Daoy (cell line): ENCODE data around the gene CHN1. TPM values are rescaled to one million over a fixed set of nuclear protein-coding genes. Genes with fewer than 3 reads are reported as not detected.

Experiments used
- DNase-seq: peaks from one replicate; pipeline ENCODE4 v3.0.0-alpha.2; 2015; ENCODE audit warnings: low read depth
- total RNA-seq: library from RNA; depleted of rRNA; stranded (reverse); fragments of >200 nt; shearing (Covaris generic); gene quantifications from 2 replicates; pipeline ENCODE4 v1.2.3, GENCODE V29; 2014

Gene CHN1
- total RNA-seq, 1 experiment from 2014 or later, result 27.4 TPM

- DNase-seq, result no peak
Measured at GRCh38 chr2:174925046-174925784, 80.0 kb downstream of the CHN1 start.

DNA sequence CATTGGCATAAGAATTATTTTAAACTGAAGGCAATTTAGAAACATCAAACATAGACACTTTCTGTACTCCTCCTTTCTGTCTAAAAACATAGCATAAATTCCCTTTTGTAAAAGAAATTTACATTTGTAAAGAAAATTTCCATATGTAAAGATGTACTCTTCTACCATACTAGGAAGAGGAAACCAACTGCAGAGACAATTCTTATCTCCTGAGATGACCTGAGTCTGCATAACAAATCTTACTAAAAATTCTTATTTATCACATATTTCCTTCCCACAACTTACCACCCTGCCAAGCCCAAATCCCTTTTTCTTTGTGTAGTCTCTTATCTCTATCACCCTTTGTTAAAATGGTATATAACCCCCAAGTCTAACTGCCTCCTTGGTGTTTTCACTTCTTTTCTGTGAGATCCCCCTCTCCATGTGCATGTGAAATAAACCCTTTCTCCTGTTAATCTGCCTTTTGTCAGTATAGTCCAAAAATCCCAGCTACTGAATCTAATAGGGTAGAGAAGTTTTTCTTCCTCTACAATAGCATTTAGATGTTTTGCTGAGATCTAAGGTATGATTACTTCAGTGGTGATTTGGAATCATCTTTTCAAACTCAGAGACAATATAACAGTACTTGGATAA lies 81.0 kb downstream of the CHN1 start:
- no peak for DNase-seq

DNA sequence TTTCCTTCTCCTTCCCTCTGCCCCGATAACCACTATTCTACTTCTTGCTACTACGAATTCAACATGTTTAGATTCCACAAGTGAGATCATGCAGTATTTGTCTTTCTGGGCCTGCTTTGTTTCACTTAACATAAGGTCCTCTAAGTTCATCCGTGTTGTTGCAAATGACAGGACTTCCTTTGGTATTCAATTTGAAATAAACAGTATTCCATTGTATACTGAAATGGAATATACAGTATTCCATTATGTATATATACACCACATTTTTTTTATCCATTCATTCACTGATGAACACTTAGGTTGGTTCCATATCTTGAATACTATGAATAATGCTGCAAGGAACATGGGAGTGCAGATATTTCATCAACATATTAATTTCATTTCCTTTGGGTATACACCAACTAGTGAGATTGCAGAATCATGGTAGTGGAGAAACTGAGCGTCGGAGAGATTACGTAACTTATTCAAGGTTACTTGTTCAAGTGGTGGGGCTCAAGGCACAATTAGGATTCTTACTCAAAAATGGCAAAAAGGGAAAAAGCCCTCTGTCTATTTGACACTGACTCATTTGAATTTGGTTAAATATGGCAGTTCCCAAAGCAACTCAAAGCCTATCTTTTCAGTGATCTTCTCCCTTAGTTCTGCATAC lies 85.1 kb downstream of the CHN1 start:
- DNase-seq, result no peak

DNA sequence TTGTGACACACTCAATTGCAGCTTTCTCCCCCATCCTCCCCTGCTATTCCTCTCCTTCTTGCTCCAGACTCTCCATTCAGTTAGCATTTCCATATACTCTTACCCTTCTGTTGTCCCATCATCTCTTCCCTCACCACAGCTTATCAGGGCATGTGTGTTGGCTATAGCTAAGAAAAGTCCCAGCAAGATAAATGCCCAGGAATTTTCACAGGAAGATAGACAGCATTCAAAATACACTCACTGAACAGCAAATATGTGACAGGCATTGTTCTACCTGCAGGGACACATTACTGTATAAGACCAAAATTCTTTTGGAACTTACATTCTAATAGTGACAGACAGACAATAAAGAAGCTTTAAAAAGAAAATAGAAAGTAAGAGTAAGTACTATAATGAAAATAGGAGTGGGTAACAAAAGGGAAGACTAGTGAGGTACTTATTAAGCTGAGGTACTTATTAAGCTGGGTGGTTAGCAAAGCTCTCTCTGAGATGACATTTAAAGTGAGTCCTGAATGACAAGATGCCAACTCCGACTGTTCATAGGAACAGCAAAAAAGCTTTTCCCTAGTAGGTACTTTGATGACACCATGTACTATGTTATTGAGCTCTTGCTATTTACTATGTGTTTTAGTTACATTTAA lies 86.2 kb downstream of the CHN1 start:
- DNase-seq, result no peak

DNA sequence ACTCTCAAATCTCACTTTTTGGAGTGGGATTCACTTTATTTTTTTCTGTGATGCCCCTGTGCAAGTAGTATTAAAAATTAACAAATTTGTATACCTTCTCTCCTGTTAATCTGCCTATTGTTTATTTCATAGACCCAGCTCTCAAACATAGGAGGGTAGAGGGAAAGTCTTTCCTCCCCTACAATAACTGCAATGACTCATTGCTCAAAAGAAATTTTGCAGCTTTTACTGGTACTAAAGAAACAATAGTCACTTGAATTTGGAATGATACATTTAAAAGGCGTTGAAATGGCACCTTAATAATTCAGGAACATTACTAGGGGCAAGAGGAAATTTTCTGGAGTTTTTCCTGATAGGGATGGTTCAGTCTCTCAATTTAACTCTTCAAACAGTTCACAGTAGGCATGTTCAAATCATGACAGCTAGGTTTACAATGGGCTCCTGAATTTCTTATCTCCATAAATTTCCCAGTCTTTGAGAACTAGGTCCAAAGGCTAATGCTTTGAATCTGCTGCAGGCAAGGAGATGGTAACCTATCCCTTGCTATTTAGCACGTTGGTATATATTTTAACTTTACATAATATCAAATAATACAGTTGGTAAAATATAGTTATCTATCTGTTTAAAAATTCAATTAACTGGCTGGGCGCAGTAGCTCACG lies 88.8 kb downstream of the CHN1 start:
- DNase-seq, result no peak

- DNase-seq, result no peak
Measured at GRCh38 chr2:174914853-174915760, 90.1 kb downstream of the CHN1 start.

DNA sequence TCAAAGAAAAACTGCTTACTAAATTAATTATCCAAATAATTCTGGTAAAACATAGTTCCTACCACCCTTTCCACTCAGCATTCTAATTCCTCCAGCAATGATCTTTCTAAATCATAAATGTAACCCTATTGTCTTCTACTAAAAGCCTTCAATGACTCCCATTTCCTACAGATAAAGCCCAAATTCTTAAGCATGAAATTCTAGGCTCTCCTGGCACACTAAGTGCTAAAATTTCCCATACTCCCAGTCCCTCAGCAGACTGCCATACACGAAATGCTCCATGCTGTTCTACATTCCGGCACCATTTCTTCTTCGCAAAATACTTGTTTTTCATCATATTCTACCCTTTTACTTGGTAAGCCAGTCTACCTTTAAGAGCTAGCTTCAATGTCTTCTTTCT lies 96.9 kb downstream of the CHN1 start:
- DNase-seq, result no peak

DNA sequence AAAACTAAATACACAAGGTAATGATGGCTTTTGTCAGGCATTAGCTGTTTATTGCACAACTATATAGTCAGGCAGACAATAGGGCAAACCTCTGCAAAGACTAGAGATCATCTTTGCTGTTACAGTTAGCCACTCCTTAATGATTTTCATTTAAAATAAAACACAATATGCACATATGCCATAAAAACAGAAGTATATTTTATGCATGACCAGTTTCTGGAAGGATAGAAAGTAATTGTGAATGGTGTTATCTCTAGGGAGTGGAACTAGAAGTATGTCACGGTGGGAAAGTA lies 102.0 kb downstream of the CHN1 start:
- no peak for DNase-seq

DNA sequence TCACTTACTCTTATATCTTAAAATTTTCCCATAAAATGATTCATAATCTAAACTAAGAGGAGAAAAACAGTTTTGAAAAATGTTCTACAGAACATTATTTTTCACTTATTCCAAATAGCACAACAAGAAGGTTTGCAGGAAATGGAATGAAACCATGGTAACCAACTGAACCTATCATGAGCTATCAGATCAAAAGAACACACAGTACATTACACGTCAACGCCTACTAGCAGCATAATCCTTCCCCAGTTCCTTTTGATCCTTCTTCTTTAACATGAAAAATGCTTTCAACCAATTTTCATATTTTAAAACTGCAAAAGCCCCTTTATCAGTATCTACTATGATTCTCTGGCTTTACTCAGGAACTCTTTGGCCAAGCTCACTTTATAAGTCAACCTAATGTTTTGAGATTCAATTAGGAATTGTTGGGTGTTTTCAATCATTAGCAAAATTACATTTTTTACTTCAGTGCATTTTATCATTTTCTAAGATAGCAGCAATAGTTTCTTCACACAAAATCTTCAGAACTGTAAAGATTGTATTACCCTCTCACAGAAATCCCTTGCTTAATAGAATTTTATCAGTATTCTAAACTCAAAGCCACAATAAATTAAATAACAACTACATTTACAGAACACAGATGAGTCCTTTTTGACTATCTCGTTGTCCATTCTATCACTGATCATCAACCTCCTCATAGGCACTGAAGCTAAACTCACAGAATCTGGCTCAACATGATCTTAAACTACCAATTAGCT lies 102.5 kb downstream of the CHN1 start:
- no peak for DNase-seq

DNA sequence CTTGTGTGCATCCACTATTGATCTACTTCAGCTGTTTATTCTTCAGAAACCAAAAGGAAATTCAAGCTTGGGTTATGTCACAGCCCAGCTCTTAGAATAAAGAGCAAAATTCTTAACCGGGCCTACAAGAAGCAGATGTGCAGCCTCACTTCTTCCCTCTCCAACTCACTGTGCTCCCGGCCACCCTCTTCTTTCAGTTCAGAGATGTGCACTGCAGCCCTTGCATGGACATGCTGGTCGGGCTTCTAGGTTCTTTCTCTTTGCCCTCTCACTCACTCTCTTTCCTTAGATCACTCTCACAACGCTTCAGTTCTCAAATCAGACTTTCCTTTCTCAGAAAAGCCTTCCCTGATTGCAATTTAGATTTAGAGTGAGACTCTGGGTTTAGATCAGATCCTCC lies 104.1 kb downstream of the CHN1 start:
- DNase-seq, result no peak

DNA sequence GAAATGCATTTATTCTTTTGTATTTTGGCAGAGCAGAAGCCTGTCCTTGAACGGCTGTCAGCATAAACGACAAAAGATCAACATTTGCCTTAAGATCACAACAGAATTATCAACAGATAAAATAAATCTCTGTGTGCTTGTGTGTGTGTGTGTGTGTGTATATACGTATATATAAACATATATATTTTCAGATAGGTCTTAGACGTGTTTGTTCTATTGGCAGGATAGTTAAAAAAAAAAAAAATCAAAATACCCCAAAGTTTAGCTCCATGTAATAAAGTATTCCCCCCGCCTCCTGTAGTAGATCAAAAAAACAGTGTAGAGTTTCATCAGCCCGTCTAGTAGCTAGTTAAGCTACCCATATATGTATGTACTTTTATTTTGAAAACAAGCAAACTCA lies 107.9 kb downstream of the CHN1 start:
- no peak for DNase-seq

DNA sequence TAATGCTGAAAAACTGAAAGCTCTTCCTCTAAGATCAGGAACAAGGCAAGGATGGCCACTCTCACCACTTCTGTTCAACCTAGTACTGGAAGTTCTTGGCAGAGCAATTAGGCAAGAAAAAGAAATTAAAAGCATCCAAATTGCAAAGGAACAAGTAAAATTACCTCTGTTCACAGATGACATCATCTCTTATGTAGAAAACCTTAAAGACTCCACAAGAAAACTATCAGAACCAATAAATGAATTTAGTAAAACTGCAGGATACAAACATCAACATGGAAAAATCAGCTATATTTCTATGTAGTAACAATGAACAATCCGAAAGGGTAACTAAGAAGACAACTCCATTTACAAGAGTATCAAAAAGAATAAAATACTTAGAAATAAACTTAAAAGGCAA lies 112.2 kb downstream of the CHN1 start:
- DNase-seq, result no peak

DNA sequence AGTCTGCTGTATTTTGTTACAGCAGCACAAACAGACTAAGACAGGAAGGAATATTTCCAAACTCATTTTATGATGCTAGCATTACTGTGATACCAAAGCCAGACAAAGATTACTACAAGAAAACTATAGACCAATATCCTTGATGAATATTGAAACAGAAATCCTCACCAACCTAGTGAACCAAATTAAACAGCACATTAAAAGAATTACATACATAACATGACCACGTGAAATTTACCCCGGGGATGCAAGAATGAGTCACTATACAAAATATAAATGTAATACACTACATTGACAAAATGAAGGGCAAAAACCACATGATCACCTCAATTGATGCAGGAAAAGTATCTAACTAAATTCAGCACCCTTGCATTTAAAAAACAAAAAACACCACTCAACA lies 112.6 kb downstream of the CHN1 start:
- DNase-seq, result no peak

GRCh38 chr2:174888646-174889271 lies 116.4 kb downstream of the CHN1 start:
- no peak for DNase-seq

DNA sequence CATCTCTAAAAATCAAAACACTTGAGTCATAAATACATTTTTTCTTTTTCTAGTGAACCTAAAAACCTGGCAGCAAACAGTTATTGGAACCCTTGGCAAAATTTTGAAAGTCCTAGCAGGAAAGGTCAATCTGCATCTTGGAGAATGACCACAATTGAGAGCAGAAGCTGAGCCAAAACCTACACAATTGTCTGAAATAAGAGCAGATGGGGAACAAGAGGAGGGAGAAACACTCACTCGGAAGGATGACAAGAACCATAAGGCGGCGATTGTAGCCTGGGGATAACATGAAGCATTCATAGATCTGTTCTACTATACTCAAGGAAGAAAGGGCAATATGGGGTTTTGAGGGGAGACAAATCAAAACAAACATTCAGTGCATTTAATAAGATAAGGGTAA lies 117.0 kb downstream of the CHN1 start:
- no peak for DNase-seq

DNA sequence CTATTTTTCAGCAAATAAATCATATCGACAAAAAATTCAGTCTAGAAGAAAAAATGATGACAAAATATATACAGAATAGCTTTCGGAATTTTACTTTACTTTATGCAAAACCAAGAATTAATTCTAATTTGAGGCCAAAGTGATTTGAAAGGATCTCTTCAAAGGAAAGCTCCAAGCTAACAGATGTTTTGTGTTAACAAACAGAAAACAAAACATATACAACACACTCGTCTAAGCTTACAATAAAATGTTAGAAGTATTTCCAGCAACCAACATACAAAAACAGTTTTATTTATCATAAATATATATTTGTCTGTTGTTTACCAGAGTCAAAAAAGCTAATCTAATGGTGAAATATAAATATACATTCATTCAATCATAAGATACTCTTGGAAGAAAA lies 122.8 kb downstream of the CHN1 start:
- no peak for DNase-seq

DNA sequence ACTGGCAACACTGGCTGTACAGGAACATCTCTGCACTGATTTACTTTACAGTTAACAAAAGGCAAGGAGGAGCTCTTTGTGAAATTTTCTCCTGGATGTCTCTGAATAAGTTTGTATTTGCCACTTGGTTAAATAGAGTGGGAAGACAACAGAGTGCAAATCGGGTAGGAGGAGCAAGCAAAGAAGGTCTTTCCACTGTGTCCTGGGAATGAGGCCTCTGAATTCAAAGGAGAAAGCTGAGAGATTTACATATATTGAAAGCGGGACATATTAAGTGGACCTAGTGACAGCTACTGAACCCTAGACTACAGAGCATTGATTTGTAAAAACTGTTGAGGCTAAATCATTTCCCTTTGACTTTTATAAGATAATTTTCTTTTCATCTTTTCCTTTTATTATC lies 123.5 kb downstream of the CHN1 start:
- no peak for DNase-seq

- DNase-seq, result peak; percentile 59
Measured at GRCh38 chr2:174878537-174879147, 126.5 kb downstream of the CHN1 start.

DNA sequence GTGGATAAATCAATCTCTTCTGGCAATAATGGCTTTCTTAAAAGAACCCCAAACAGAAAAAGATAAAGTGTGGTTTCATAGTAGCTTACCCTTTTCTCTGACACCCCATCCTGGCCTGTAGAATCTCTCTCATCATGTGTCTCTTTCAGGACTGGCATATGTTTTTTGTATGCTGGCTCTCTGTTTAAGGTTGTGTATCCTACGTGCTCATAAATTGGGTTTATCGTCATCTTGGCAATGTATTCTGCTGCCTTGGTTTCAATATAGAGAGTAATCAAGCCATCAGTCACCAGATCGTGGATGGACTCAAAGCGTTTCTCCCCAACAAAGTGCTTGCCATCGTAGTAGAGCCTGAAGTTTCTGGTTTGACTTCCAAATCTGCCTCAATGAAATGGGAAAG lies 127.4 kb downstream of the CHN1 start:
- DNase-seq, result no peak

- no peak for DNase-seq
Measured at GRCh38 chr2:174877301-174877700, 127.9 kb downstream of the CHN1 start.
